22Rv1 (cell line): Measurements from ENCODE around the gene HES2.
"Not testable (repeated sequence)": the region's sequence is repeated elsewhere in the genome, so short reads cannot be mapped to it uniquely, and the experiment has no call there.

Experiments
- H3K27ac ChIP-seq: fragments of 450-650 bp; 2 replicates; pipeline ENCODE4 v1.5.1; 2017
- CTCF ChIP-seq: fragments of 450-650 bp; IDR thresholded peaks from 2 replicates; pipeline ENCODE4 v1.5.1; 2017; ENCODE audit warnings: mild to moderate bottlenecking
- ZFX ChIP-seq: fragments of 450-650 bp; IDR thresholded peaks from 2 replicates; pipeline ENCODE4 v1.6.1; 2017; ENCODE audit warnings: antibody characterized with exemption, borderline replicate concordance

HES2 gene

GRCh38 chr1:6444377-6444776 is 24.7 kb upstream of the HES2 start:
- no peak overlapping the region for H3K27ac ChIP-seq
- TF ChIP-seq CTCF (no peak), ZFX (no peak)

- TF ChIP-seq CTCF (no peak), ZFX (no peak)
- no peak overlapping the region for H3K27ac ChIP-seq
Observed at GRCh38 chr1:6443339-6444115, 23.8 kb upstream of the HES2 start.

GRCh38 chr1:6441586-6441985 is 21.9 kb upstream of the HES2 start:
- TF ChIP-seq CTCF: no peak
- TF ChIP-seq ZFX: no peak
- H3K27ac ChIP-seq: no peak overlapping the region

GRCh38 chr1:6440198-6441126 is 20.7 kb upstream of the HES2 start:
- no peak for TF ChIP-seq ZFX
- TF ChIP-seq CTCF: peak; percentile 57
- no peak overlapping the region for H3K27ac ChIP-seq

- H3K27ac ChIP-seq: no peak overlapping the region
- TF ChIP-seq CTCF: peak; percentile 93
- TF ChIP-seq ZFX: no peak
Observed at GRCh38 chr1:6438047-6438525, 18.4 kb upstream of the HES2 start.

GRCh38 chr1:6437012-6437700 is 17.4 kb upstream of the HES2 start:
- peak; percentile 7; the same call in 1 of the 2 replicates for TF ChIP-seq CTCF
- H3K27ac ChIP-seq: not testable (repeated sequence)

- not testable (repeated sequence) for H3K27ac ChIP-seq
Observed at GRCh38 chr1:6436277-6436676, 16.6 kb upstream of the HES2 start.
